ENCODE results near the gene RAB11FIP5.

RAB11FIP5 gene

GRCh38 chr2:73028841-73029240 lies 83.9 kb downstream of the RAB11FIP5 start:
- DNase-seq (ENCODE audit: low read depth) = no peak
- no peak overlapping the region for H3K4me3 ChIP-seq (ENCODE audit: low read depth, low read length)
- no peak for TF ChIP-seq CTCF (conservative IDR thresholded peaks at IDR 0.05; ENCODE audit: low read depth, low read length)

GRCh38 chr2:73027340-73027739 lies 85.4 kb downstream of the RAB11FIP5 start:
- DNase-seq (ENCODE audit: low read depth) = no peak
- H3K4me3 ChIP-seq (ENCODE audit: low read depth, low read length) = no peak overlapping the region
- no peak for TF ChIP-seq CTCF (conservative IDR thresholded peaks at IDR 0.05; ENCODE audit: low read depth, low read length)

- DNase-seq (ENCODE audit: low read depth) = no peak
- H3K4me3 ChIP-seq (ENCODE audit: low read depth, low read length) = no peak overlapping the region
- TF ChIP-seq CTCF (conservative IDR thresholded peaks at IDR 0.05; ENCODE audit: low read depth, low read length) = no peak
Measured at GRCh38 chr2:73023497-73023896, 89.3 kb downstream of the RAB11FIP5 start.

Data from choroid plexus epithelial cell (primary cell).